ENCODE data around the gene SHQ1.
A peak's percentile ranks its signal among the peaks of the same experiment; 100 is the strongest.
"Not testable (repeated sequence)": the region's sequence is repeated elsewhere in the genome, so short reads cannot be mapped to it uniquely, and the experiment has no call there.

The SHQ1 gene

GRCh38 chr3:72744330-72744729, 103.9 kb downstream of the SHQ1 start:
- no peaks in the 10 kb centered on the region for H3K27me3 ChIP-seq (ENCODE audit: insufficient read depth, poor library complexity, severe bottlenecking)
- TF ChIP-seq SPI1 (IDR thresholded peaks at IDR 0.05; ENCODE audit: borderline replicate concordance, low read depth) = no peak
- no peak for TF ChIP-seq GABPA (IDR thresholded peaks at IDR 0.05; ENCODE audit: low read depth)
- TF ChIP-seq, protein P1, sequence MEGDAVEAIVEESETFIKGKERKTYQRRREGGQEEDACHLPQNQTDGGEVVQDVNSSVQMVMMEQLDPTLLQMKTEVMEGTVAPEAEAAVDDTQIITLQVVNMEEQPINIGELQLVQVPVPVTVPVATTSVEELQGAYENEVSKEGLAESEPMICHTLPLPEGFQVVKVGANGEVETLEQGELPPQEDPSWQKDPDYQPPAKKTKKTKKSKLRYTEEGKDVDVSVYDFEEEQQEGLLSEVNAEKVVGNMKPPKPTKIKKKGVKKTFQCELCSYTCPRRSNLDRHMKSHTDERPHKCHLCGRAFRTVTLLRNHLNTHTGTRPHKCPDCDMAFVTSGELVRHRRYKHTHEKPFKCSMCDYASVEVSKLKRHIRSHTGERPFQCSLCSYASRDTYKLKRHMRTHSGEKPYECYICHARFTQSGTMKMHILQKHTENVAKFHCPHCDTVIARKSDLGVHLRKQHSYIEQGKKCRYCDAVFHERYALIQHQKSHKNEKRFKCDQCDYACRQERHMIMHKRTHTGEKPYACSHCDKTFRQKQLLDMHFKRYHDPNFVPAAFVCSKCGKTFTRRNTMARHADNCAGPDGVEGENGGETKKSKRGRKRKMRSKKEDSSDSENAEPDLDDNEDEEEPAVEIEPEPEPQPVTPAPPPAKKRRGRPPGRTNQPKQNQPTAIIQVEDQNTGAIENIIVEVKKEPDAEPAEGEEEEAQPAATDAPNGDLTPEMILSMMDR (IDR thresholded peaks at IDR 0.05; ENCODE audit: insufficient read depth, low read length) = no peak
- TF ChIP-seq, protein P2, sequence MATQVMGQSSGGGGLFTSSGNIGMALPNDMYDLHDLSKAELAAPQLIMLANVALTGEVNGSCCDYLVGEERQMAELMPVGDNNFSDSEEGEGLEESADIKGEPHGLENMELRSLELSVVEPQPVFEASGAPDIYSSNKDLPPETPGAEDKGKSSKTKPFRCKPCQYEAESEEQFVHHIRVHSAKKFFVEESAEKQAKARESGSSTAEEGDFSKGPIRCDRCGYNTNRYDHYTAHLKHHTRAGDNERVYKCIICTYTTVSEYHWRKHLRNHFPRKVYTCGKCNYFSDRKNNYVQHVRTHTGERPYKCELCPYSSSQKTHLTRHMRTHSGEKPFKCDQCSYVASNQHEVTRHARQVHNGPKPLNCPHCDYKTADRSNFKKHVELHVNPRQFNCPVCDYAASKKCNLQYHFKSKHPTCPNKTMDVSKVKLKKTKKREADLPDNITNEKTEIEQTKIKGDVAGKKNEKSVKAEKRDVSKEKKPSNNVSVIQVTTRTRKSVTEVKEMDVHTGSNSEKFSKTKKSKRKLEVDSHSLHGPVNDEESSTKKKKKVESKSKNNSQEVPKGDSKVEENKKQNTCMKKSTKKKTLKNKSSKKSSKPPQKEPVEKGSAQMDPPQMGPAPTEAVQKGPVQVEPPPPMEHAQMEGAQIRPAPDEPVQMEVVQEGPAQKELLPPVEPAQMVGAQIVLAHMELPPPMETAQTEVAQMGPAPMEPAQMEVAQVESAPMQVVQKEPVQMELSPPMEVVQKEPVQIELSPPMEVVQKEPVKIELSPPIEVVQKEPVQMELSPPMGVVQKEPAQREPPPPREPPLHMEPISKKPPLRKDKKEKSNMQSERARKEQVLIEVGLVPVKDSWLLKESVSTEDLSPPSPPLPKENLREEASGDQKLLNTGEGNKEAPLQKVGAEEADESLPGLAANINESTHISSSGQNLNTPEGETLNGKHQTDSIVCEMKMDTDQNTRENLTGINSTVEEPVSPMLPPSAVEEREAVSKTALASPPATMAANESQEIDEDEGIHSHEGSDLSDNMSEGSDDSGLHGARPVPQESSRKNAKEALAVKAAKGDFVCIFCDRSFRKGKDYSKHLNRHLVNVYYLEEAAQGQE (IDR thresholded peaks at IDR 0.05; ENCODE audit: insufficient replicate concordance, low read depth) = no peak
- no peak for TF ChIP-seq POLR2AphosphoS5 (IDR thresholded peaks at IDR 0.05; ENCODE audit: low read depth)
- H3K4me3 ChIP-seq (replicated peaks; ENCODE audit: insufficient read depth, low read length) = no peak overlapping the region
- DNase-seq (ENCODE audit: low read depth in 1 of 2, low spot score in 1 of 2) = no peak
- no peak overlapping the region for H3K27ac ChIP-seq (replicated peaks)

DNA sequence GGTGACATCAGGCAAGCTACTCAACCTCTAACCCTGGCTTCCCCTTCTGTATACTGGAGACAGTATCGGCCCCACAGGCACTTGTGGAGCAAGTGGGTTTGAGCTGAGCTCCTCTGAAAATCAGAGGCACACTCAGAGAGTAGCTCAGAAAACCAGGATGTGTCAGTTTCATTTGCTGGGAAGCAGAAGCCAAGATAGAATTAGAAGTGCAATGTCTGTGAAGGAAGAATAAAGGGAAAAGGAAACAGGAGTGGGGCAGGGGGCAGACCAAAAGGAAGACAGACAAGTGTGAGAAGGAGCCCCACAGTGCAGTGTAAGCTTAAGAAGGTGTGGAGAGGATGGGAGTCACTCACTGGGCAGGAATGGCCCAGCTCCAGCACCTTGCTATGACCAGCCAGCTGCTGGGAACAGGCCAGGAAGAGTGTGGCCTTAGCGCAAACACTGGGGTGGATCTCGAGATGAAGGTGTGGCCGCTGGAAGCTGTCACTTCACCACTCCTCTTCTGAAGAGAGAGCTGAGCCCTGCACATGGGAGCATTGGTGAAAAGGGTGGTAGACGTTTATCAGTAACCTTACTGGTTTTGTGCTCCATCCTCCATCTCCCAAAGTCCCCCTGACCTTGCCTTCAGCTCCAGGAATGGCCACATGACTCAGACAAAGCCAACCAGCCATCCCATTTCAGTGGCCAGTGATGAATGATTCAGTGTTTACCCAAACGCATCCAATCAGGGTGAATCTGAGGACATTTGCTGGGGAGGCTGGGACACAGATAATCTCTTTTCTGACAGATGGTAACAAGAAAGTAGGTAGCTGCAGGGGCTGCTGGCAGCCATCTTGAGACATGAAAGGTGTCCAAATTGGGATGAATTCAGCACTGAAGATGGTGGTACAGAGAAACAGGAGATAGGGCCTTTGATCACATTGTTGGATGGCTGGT, 108.4 kb downstream of the SHQ1 start:
- H3K27ac ChIP-seq (replicated peaks) = no peak overlapping the region
- no peaks in the 10 kb centered on the region for H3K27me3 ChIP-seq (ENCODE audit: insufficient read depth, poor library complexity, severe bottlenecking)
- TF ChIP-seq POLR2AphosphoS5 (IDR thresholded peaks at IDR 0.05; ENCODE audit: low read depth) = no peak
- TF ChIP-seq SPI1 (IDR thresholded peaks at IDR 0.05; ENCODE audit: borderline replicate concordance, low read depth) = no peak
- TF ChIP-seq, protein P1 (IDR thresholded peaks at IDR 0.05; ENCODE audit: insufficient read depth, low read length) = no peak
- TF ChIP-seq, protein P2 (IDR thresholded peaks at IDR 0.05; ENCODE audit: insufficient replicate concordance, low read depth) = no peak
- TF ChIP-seq GABPA (IDR thresholded peaks at IDR 0.05; ENCODE audit: low read depth) = no peak
- DNase-seq (ENCODE audit: low read depth in 1 of 2, low spot score in 1 of 2) = no peak
- no peak overlapping the region for H3K4me3 ChIP-seq (replicated peaks; ENCODE audit: insufficient read depth, low read length)

DNA sequence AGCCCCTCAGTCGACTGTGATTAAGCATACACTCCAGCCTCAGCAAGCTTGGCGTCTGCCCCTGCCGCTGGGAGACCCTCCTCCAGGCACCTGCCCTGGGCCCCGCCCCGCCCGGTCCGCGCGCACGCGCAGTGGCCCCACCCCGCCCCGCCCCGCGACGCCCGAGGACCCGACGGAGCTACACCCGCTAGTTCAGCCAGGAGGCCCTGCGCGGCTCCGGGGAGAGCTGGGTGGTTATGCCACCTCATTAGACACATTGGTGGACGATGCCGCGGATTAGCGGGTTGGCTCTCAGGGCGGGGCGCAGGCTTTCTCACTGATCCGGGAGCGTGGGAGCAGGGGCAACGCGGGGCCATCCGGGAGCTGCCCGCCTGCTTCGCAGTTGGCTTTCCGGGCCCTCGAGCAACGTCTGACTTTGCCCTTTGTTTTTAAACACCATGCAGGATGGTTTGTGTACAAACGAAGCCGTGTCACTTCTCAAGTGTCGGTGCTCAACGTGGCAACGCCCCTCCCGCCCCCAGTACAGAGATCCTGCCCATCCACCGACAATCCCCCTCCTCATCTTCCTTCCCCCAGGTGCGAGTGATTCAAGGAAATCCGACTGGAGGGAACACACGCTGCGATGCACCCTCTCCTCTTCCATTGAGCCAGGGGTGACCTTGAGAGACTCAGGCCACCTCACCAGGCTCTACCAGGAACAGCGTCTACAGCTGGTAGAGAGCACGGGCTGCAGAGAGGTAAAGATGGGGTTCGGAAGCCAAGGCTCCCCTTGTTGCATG, 109.3 kb downstream of the SHQ1 start:
- peak in 1 of 2 experiments; percentile 7 for DNase-seq (ENCODE audit: low read depth in 1 of 2, low spot score in 1 of 2)
- no peak for TF ChIP-seq POLR2AphosphoS5 (IDR thresholded peaks at IDR 0.05; ENCODE audit: low read depth)
- TF ChIP-seq, protein P1 (IDR thresholded peaks at IDR 0.05; ENCODE audit: insufficient read depth, low read length) = no peak
- TF ChIP-seq SPI1 (IDR thresholded peaks at IDR 0.05; ENCODE audit: borderline replicate concordance, low read depth) = no peak
- no peak for TF ChIP-seq GABPA (IDR thresholded peaks at IDR 0.05; ENCODE audit: low read depth)
- TF ChIP-seq, protein P2 (IDR thresholded peaks at IDR 0.05; ENCODE audit: insufficient replicate concordance, low read depth) = no peak
- Histone ChIP-seq H3K27me3 (ENCODE audit: insufficient read depth, poor library complexity, severe bottlenecking) (no peaks in the 10 kb centered on the region), H3K27ac (replicated peaks) (no peak overlapping the region), H3K4me3 (replicated peaks; ENCODE audit: insufficient read depth, low read length) (no peak overlapping the region)

DNA sequence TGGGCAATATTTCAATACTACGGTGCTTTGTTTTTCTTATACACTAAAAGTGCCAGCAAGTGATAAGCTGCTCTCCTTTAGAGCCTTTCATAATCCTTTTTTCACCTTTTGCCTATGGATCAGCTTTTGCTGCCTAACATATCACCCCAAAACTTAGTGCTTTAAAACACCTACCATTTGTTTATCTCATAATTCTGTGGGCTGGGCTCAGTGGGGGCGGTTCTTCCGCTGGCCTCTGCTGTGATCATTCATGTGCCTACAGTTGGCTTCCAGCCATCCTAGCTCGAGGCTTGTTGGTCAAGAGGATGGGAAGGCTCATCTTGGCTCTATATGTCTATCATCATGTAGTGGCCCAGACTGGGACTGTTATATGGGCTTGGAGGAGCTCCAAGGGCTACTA, 113.2 kb downstream of the SHQ1 start:
- H3K27me3 ChIP-seq (ENCODE audit: insufficient read depth, poor library complexity, severe bottlenecking); H3K27ac ChIP-seq (replicated peaks); DNase-seq (ENCODE audit: low read depth in 1 of 2, low spot score in 1 of 2); H3K4me3 ChIP-seq (replicated peaks; ENCODE audit: insufficient read depth, low read length): not testable (repeated sequence)
